Coronary artery (tissue), 2 donors: Measurements from ENCODE around the gene IGSF6.

Experiments
- DNase-seq: peaks from one replicate; pipeline ENCODE4 v3.0.0-alpha.2; 2017; ENCODE audit warnings: low spot score
- H3K27ac ChIP-seq, 2 donors: fragments of 200-600 bp; sonication (generic); one replicate each; pipeline ENCODE4 v1.5.1; 2016 to 2019
- H3K4me3 ChIP-seq: fragments of 200-600 bp; sonication (generic); 2 replicates; pipeline ENCODE4 v1.5.1; 2016; ENCODE audit warnings: mild to moderate bottlenecking, moderate library complexity
- CTCF ChIP-seq: fragments of 200-600 bp; sonication (generic); IDR thresholded peaks from one replicate; pipeline ENCODE4 v1.5.1; 2019; ENCODE audit warnings: antibody characterized with exemption

Gene IGSF6

DNA sequence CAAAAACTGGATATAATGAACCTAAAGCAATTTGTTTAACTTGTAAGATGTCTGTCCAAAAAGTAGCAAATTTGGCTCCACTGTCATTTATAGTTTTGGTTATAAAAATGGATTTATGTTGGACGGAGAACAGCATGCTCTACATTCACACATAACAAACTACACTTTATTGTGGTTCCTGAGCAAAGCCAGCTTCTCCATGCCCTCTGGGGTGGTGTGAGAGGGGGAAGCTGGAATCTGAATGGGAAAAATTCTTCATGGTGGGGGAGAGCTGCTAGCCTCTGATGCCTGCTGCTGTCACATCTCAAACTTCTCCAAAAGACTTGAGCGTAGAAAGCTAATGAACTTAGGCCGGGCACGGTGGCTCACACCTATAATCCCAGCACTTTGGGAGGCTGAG, 62.9 kb downstream of the IGSF6 start:
- DNase-seq, result no peak
- no peak for TF ChIP-seq CTCF
- H3K4me3 ChIP-seq, result no peak overlapping the region
- H3K27ac ChIP-seq, result no peak overlapping the region
